GM19238 (cell line): ENCODE results near the gene EID3.
"Not testable (repeated sequence)": the region's sequence is repeated elsewhere in the genome, so short reads cannot be mapped to it uniquely, and the experiment has no call there.

Source experiments
- DNase-seq: peaks from one replicate; pipeline ENCODE4 v3.0.0; 2011; ENCODE audit warnings: low spot score; ENCODE audit not compliant: insufficient read length

The EID3 gene

DNA sequence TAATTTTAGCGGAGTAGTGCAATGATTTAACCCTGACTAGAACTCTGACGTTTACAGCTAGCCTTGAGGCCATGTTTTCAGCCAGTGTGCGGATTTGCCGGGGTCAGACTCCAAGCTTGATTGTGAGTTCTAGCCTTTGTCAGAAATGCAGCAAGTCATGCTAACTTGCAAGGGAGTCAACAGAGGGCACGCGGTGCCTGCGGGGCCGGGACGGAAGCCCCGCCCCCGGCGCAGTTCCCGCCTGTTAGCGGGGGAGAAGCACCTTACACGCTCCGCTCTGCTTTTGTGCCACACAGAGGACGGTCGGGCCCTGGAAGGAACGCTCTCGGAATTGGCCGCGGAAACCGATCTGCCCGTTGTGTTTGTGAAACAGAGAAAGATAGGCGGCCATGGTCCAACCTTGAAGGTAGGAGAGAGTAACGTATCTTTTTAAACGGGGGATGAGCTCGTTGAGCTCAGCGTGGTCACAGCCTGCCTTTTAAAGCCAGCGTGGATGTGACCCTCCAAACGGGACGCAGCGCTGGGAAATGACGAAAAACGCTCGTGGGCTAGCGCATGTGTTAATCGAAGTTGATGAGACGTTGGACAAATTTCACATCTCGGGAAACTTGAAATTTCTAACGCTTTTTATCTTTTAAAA, 14.8 kb upstream of the EID3 start:
- DNase-seq: peak; percentile 75

DNA sequence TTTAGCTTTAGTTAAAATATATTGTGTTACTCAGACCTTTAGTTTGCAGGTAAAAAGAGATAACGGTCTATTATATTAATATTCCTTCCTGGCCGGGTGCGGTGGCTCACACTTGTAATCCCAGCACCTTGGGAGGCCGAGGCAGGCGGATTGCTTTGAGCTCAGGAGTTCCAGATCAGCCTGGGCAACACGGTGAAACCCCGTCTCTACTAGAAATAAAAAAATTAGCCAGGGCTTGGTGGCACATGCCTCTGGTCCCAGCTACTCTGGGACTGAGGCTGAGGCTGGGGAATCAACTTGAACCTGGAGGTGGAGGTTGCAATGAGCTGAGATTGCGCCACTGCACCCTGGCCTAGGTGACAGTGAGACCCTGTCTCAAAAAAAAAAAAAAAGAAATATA, 13.2 kb upstream of the EID3 start:
- DNase-seq: no peak

DNA sequence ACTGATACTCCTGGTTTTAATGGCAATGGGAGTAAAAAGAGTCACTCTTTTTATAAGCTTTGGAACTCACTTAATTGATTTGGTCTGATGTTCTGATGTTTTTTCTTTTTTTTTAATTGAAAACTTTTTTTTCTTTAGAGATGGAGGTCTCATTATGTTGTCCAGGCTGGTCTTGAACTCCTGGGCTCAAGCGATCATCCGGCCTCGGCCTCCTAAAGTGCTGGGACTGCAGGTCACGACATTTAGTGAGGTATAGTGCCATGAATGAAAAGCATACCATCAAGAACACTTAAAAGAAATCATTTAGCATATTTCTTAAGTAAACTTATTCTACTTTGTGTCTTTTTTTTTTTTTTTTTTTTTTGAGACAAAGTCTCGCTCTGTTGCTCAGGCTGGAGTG, 12.7 kb upstream of the EID3 start:
- no peak for DNase-seq

DNA sequence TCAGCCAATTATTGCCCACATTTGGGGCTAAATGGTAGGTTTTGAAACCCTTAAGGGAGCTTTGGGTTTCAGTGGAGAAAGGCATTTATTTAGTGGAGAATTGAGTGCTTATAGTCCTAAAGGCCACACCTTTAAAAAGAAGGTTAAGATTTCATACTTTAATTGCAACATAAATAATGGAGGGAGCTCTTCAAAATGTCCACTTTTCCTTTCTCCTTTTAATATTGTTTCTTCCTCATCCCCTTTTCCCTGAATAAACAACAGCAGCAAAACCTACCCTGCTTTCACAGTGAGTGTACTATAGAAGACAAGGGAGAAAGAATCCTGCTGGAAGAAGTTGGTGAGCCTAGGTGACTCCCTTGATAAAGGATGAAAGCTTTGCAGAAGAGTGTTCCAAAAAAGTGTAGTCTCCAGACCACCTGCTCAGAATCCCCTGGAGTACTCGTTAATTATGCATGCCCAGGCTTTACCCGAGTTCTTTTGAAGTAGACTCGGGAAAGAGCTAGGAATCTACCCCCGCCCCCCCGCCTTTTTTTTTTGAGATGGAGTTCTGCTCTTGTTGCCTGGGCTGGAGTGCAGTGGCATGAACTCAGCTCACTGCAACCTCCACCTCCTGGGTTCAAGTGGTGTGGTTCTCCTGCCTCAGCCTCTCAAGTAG, 11.5 kb upstream of the EID3 start:
- DNase-seq: no peak

DNA sequence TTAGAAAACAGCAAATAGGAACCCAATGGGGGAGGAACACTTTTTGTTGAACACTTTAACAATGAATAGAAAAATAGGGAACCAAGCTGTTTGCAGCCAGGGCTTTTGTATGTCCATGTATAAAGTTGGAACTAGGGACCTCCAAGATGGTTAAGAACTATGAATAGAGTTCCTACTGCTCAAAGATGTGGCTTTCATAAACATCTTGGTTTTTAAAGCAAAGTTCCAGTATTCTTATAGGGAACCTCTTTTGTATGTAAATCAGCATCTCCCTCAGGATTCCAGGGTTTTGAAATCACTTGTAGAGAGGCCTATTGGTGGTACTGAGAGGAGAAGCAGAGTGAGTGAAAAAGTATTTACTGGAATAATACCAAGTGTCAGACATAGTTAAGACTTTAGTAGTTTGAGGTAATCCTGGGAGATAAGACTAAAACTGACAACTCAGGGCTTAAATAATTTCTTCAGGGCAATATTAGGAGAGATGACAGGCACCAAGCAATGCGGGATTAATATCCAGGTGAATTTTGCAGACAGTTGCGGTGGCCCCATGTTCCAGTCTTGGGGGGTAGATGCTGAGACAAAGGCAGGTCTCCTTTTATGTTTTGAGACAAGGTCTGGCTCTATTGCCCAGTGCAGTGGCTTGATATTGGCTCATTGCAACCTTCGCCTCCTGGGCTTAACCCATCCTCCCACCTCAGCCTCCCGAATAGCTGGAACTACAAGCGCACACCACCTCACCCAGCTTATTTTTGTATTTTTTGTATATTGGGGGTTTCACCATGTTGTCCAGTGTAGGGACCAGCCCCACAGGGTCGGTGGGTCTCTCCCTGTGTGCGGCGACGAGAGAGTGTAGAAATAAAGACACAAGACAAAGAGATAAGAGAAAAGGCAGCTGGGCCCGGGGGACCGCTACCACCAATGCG, 10.4 kb upstream of the EID3 start:
- DNase-seq: no peak

DNA sequence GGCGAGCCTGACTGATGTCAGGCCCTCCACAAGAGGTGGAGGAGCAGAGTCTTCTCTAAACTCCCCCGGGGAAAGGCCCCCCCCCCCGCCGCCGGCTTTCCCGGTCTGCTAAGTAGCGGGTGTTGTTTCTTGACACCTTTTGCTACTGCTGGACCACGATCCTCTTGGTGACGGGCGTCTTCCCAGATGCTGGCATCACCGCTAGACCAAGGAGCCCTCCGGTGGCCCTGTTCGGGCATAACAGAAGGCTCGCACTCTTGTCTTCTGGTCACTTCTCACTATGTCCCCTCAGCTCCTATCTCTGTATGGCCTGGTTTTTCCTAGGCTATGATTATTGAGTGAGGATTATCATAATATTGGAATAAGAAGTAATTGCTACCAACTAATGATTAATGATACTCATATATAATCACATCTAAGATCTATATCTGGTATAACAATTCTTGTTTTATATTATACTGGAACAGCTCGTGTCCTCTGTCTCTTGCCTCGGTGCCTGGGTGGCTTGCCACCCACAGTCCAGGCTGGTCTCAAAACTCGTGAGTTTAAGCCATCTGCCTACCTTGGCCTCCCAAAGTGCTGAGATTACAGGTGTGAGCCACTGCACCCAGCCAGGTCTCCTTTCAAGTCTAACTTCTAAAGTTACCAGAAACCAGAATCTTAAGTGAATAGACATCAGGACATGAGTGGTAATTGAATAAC, 9.2 kb upstream of the EID3 start:
- not testable (repeated sequence) for DNase-seq

DNA sequence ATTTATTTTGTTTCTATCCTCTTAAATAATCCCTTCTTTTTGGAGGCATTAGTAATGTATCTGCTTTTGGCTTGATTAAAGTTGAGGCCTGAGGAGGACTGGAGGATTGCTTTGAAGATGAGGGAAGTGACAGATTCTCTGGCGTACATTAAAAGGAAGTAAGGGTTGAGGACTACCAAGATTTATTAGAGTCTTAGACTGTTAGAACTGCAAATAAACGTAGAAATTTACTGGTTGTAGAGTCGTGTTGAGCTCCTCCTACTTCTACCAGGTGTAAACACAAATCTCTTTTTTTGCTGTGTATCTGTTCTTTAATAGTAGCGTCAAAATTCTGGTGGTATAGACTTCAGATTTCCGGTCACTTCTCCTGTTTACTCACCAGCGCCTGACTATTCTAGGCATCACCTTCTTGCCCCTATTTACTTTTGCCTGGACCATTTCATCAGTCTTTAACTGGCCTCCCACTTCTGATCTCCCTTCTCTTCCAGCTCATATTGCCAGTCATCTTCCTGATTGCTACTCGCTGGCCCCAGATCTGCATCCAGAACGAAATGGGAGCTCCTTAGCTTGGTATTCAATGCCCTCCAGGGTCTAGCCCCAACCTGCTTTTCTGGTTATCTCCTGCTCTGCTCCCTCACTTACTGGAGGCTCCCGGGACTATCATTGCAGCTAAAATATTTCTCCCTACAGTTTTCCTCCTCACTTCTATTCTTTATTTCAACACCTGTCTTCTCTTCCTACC, 8.4 kb upstream of the EID3 start:
- DNase-seq: no peak

DNA sequence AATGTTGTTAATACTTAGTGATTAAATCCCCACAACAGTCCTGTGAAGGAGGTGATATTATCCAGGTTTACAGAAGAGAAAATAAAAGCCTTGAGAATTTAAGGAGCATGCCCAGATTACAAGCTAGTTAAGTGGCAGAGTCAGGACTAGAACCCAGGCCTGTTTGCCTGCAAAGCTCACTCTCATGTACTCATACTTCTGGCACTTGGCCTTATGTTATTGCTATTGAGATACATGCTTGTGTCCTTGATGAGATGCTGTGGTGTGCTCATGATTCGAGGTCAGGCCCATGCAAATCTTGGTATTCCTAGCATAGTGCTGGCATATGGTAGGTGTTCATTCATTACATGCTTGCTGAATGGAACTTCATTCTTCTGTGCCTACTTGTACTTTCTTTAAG, 7.6 kb upstream of the EID3 start:
- no peak for DNase-seq

DNA sequence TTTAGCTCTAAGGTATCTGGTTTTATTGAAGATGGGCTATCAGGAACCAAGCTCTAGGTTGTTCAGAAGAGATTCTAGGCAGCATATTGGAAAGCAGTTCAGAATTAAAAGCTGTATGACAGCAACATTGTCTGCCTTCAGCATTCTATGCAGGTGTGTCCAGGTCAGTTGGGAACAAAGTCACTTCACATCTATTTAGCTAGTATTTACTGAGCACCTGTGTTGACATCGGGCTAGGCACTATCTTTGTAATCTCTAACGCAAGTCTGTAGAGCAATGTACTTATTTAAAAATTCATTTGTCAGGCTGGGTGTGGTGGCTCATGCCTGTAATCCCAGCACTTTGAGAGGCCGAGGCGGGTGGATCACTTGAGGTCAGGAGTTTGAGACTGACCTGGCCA, 6.8 kb upstream of the EID3 start:
- no peak for DNase-seq

DNA sequence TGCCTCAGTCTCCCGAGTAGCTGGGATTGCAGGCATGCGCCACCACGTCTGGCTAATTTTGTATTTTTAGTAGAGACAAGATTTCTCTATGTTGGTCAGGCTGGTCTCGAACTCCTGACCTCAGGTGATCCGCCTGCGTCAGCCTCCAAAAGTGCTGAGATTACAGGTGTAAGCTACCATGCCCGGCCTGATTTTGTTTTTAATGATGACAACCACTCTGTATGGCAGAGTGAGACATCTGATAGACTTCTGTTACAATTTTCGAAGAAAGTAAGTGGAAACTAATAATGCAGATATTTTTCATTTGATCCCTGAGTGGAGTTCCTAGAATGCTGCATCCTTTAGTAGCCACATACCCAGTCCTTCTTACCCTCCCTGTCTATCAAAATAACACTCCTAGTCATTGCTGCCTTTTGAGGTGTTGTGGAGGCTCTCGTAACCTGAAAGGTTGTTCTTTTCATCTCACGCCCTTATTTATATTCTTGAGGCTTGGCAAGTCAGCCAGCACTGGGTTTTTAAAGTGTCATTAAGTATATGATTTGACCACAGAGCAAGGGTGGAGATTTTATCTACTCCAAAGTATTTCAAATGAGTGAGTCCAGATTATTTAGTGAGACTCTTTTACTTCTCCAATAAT, 5.9 kb upstream of the EID3 start:
- no peak for DNase-seq

DNA sequence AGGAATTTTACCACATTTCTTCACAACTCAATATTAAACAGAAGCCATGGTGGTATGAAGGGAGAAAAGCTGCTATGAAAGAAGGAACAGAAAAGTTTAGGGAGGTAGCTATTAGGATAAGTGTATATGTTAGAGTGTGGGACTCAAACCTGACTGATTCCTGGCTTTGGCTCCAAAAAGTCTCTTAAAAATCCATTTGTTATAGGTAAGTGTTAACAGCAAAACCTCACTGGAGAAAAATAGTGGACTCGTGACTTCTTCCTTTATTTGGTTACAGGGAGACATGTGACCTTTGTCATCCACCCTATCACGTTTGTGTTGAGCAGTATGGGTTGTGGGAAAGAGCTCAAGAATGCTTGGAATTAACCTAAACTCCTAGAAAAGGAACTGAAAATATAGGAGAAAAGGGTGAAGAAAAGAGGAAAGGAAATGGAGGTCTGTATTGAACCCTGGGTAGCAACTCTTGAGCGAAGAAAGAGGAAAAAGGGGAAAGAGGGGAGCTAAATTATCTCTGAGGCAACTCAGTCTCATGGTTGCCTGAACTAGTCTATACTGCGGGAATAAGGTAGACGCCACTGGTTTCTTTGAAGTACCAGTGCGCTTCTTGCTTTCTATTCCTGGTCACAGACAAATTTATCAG, 3.6 kb upstream of the EID3 start:
- no peak for DNase-seq

DNA sequence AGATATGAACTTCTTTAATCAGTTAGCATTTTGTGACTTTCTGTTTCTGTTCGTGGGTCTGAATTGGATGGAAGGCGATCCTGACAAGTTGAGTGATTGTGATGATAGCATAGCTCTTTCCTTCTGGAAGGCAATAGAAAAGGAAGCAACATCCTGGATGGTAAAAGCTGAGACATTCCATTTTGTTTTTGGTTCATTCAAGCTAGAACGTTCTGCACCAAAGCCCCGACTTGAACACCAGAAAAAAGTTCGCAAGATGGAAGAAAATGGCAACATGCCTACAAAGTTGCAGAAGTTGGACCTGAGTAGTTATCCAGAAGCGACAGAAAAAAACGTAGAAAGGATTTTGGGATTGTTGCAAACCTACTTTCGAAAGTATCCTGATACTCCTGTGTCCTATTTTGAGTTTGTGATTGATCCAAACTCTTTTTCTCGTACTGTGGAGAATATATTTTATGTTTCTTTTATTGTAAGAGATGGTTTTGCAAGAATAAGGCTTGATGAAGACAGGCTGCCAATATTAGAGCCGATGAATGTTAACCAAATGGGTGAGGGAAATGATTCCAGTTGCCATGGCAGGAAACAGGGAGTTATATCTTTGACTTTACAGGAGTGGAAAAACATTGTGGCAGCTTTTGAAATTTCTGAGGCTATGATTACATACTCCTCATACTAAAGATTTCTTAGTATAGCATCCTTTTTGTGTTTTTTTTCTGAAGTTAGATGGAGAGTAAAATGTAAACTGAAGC, 896 bp downstream of the EID3 start:
- no peak for DNase-seq

DNA sequence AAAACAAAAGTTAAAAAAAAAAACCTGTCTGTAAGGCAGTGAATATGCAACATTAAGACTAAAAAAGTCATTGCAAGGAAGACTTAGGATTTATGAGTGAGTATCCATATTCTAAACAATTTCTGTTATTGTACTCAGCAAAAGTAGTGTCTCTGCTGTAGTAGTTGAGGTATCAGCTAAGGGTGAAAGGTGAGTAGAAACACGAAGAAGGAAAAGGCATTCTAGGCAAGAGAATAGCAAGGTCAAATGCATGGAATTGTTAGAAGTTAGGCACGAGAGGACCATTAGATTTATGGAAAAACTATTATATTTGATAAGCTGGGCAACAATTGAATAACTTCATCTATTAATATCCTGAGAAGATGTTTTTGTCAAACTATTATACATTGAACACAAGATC, 1.8 kb downstream of the EID3 start:
- no peak for DNase-seq

DNA sequence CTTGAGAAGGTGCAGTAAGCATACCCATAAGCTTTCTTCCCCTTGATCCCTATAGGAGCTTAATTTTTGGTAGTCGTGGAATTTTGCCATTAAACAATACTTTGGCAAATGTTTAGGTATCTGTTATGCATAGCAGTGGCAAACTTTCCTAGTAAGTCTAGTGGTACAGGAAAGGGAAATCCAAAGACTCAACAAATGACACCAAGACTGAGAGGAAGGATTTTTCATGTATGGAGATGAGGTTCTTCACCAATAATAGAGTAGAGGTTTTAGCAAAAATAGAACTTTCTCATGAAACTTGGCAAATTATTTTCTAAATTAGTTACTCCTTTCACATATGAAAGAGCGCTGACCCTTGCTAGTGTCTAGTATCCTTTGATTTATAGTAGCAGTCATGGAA, 2.8 kb downstream of the EID3 start:
- no peak for DNase-seq

DNA sequence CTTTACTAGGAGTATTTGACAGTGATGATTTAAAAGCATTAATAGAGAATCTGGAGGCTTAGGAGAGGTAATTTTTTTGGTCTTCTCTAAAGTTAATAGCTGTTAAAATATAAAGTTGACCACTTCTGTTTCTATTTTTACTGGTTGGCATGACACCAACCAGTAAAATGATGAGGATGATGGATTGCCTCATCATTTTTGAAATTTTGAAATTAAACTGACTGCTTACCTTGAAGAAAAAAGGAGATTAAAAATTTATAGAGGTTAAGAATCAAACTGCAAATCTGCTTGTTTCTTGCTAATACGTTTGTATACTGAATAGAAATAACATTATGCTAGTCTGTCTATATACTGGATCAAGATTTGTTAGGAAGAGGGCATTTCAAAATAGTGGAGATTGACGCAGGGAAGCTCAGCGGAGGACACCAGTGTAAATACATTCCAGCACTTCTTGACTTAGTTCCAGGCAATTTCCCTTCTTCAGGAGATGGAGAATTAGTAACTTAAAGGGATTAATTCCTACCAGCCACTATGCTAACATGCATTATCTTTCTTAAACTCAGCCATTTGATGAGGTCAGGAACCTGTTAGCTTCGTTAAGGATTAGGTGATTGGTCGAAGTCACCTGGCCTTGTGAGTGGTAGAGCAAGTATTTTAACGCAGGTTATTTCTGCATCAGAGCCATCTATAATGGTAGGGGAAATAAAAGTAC, 3.6 kb downstream of the EID3 start:
- no peak for DNase-seq

DNA sequence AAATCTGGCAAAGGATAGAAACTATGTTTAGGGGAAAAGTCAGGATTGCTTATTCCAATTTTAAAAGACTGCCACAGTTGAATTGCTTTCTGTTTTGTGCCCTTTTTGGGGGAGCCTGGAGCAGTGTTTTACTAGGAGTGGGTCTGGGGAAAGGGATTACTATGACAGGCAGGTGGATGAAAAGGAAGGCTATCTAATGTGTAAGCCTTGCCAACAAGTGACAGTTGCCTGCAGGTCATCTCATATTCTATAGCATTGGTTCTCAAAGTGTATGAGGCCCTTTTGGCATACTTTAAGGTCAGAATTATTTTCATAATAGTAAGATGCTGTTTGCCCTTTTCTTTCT, 4.1 kb downstream of the EID3 start:
- no peak for DNase-seq

DNA sequence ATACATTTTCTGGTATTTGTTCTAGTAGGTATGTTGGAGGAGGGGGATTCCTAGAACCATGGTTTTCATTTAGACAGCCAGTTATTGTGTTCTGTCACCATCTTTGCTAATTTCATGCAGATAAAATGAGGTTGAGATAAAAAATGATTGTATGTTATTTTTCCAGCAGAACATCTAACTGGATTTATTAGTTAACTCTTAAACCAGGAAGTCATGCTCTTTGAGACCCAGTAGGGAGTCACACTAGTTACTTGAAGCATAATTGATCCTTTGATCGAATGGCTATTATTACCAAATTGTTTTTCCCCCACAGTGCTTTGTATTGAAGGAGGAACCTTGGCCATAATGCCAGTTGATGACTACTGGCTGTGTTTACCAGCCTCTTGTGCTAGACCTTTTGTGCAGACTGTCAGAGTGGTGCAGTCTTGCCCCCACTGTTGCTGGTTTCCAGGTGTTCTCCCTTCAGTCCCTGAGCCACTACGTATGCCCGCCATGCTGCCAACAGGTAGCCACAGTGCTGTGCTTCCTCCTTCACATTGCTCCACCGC, 6.0 kb downstream of the EID3 start:
- DNase-seq: no peak

DNA sequence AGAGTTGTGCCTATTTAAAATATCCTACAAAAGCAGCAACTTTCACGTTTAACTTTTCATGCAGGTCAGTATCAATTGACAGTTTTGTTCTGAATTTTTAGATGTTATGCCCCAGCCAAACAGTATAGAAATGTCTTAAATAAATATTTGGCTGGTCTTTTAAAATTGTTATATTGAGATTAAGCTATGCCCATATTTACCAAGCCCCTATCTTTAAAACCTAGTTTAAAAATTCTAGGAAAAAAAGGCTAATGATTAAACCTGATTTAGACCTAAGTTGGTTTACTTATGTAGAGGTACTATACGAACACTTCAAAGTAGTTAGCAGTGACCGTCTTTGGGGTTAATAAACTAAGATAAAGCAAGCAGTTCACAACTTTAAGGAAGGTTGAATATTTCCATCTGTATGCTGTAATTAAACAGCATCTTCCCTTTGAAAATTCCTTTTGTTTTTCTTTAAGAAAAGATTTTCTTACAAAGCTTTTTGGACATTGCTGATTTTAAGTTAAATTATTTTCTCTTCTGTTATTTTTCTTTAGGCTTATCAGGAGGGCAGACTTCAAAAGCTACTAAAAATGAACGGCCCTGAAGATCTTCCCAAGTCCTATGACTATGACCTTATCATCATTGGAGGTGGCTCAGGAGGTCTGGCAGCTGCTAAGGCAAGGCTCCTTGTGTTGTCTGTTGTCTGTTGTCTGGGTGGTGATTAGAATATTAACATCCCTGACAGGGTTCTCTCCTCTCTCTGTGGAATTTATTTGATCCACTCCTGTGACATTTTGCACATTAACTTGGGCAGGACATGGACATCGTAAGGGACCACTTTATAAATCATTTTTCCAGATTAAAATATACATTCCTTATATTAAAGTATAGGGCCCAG, 7.5 kb downstream of the EID3 start:
- no peak for DNase-seq
